ENCODE results near the gene SHC3. TPM values are rescaled to one million over a fixed set of nuclear protein-coding genes. Genes with fewer than 3 reads are reported as not detected.

Gene SHC3
- total and polyA plus RNA-seq, 9 of the 15 experiments (the other 6 are each of a cell fraction or from before 2014, with no cell fraction given) = not detected

- TF ChIP-seq ATF6 (CRISPR knock-in tag; IDR thresholded peaks at IDR 0.05) (no peak), NFRKB (IDR thresholded peaks at IDR 0.05; ENCODE audit: low read depth) (no peak), ZNF408 (CRISPR knock-in tag; IDR thresholded peaks at IDR 0.05; ENCODE audit: low read depth) (no peak)
Observed at GRCh38 chr9:89106224-89106851, 72.3 kb downstream of the SHC3 start (continued).

- H2AFZ ChIP-seq (ENCODE audit: low read depth, low read length) = no peak overlapping the region
- no peaks in the 10 kb centered on the region for H3K9me3 ChIP-seq (replicated peaks; ENCODE audit: control insufficient read depth, insufficient read depth, low read depth, low read length)
- DNase-seq (ENCODE audit: extremely low read depth in 1 of 4, low spot score in 3 of 4) (no peak), ATAC-seq (no peak), FAIRE-seq (no peak)
- no peak for TF ChIP-seq ZNF511 (CRISPR knock-in tag; IDR thresholded peaks at IDR 0.05)
- no peak for TF ChIP-seq SAFB (IDR thresholded peaks at IDR 0.05; ENCODE audit: borderline replicate concordance, low read depth, low read length)
- TF ChIP-seq ZNF592 (IDR thresholded peaks at IDR 0.05) = no peak
- no peak for TF ChIP-seq ZNF436 (CRISPR knock-in tag; IDR thresholded peaks at IDR 0.05)
- no peak for TF ChIP-seq SRSF3 (IDR thresholded peaks at IDR 0.05; ENCODE audit: insufficient read depth, low read length)
- no peak for TF ChIP-seq SMARCA5 (IDR thresholded peaks at IDR 0.05)
- no peak for TF ChIP-seq TCF3 (CRISPR knock-in tag; IDR thresholded peaks at IDR 0.05)
- no peak for TF ChIP-seq EWSR1 (IDR thresholded peaks at IDR 0.05; ENCODE audit: borderline replicate concordance, low read depth, partially characterized antibody)
- TF ChIP-seq ZBED1 (IDR thresholded peaks at IDR 0.05) = no peak
- TF ChIP-seq ETS2 (tag; IDR thresholded peaks at IDR 0.05; ENCODE audit: borderline replicate concordance, poor library complexity, severe bottlenecking) = no peak
- POLR2A ChIA-PET = interaction anchor here (0.6 kb wide), 1 partner anchor 9 kb away, joined by 3 read pairs; no protein-coding TSS in a partner anchor
- no TSS peak for BruUV-seq (replicated peaks)
- H3K9ac ChIP-seq (ENCODE audit: insufficient read depth in 1 of 2, low read depth in 2 of 2, low read length in 2 of 2) = no peak overlapping the region
- H3K79me2 ChIP-seq (ENCODE audit: control insufficient read depth, insufficient read depth, low read length) = no peaks in the 10 kb centered on the region
- no peaks in the 10 kb centered on the region for H3K36me3 ChIP-seq (ENCODE audit: control insufficient read depth, insufficient read depth, low read length)
- in situ Hi-C loops (cut with MboI) (no loop called here), intact Hi-C loops (cut with micrococcal nuclease) (no loop called here)
- H3K4me2 ChIP-seq (ENCODE audit: insufficient read depth, low read length) = no peak overlapping the region
- no peaks in the 10 kb centered on the region for H4K20me1 ChIP-seq (replicated peaks; ENCODE audit: control insufficient read depth, insufficient read depth, low read length)
- H3K9me1 ChIP-seq (ENCODE audit: control insufficient read depth, insufficient read depth, low read length) = no peaks in the 10 kb centered on the region
- no peaks in the 10 kb centered on the region for H3K4me1 ChIP-seq (replicated peaks in 1 of 2; ENCODE audit: control insufficient read depth in 2 of 2, insufficient read depth in 2 of 2, low read length in 2 of 2)
- H3K27me3 ChIP-seq (ENCODE audit: control insufficient read depth in 2 of 2, insufficient read depth in 2 of 2, low read length in 2 of 2) = no peaks in the 10 kb centered on the region
- WGBS (ENCODE audit: insufficient coverage, low coverage, missing lambda C conversion rate) = 6% methylated on average over 4 of the region's 4 CpGs
- H3K27ac ChIP-seq (ENCODE audit: extremely low read depth, low read depth, low read length) = no peak overlapping the region
- H3K4me3 ChIP-seq = no peak overlapping the region
- CTCF ChIA-PET (ENCODE audit: low intra/inter-chr PET ratio) = no interaction called here
Observed at GRCh38 chr9:89104821-89105220, 73.8 kb downstream of the SHC3 start.
